H9 (cell line): ENCODE results near the gene HELT. TPM values are rescaled to one million over a fixed set of nuclear protein-coding genes. Genes with fewer than 3 reads are reported as not detected.
"Not testable (repeated sequence)": the region's sequence is repeated elsewhere in the genome, so short reads cannot be mapped to it uniquely, and the experiment has no call there.

Experiments
- DNase-seq: peaks from one replicate; pipeline ENCODE4 v3.0.0-alpha.2; 2017
- H2AFZ ChIP-seq: one replicate; pipeline ENCODE4 v1.6.1; 2013; ENCODE audit warnings: mild to moderate bottlenecking, low read length, control low read depth, moderate library complexity
- H2AK5ac ChIP-seq: 2 replicates; pipeline ENCODE4 v1.6.1; 2013; ENCODE audit warnings: low read length, control low read depth, mixed read lengths; ENCODE audit not compliant: insufficient read length
- H2BK120ac ChIP-seq: one replicate; pipeline ENCODE4 v1.6.1; 2013; ENCODE audit warnings: low read depth, mild to moderate bottlenecking, low read length, control low read depth, inconsistent platforms; ENCODE audit not compliant: poor library complexity, severe bottlenecking
- H2BK12ac ChIP-seq: 2 replicates; pipeline ENCODE4 v1.6.1; 2013; ENCODE audit warnings: low read length, control low read depth, mixed read lengths, low read depth; ENCODE audit not compliant: insufficient read length
- H2BK15ac ChIP-seq: 2 replicates; pipeline ENCODE4 v1.6.1; 2013; ENCODE audit warnings: low read depth, low read length, control low read depth
- H2BK20ac ChIP-seq: one replicate; pipeline ENCODE4 v1.6.1; 2013; ENCODE audit warnings: low read depth, mild to moderate bottlenecking, low read length, control low read depth, inconsistent platforms; ENCODE audit not compliant: poor library complexity, severe bottlenecking
- H2BK5ac ChIP-seq: 2 replicates; pipeline ENCODE4 v1.6.1; 2013; ENCODE audit warnings: low read length, control low read depth, mixed read lengths; ENCODE audit not compliant: insufficient read length
- H3K14ac ChIP-seq: 2 replicates; pipeline ENCODE4 v1.6.1; 2013; ENCODE audit warnings: low read length, control low read depth; ENCODE audit not compliant: insufficient read depth
- H3K18ac ChIP-seq: 2 replicates; pipeline ENCODE4 v1.6.1; 2013; ENCODE audit warnings: low read depth, mild to moderate bottlenecking, mixed read lengths, low read length, control low read depth; ENCODE audit not compliant: insufficient read length
- H3K23ac ChIP-seq: 2 replicates; pipeline ENCODE4 v1.6.1; 2013; ENCODE audit warnings: low read length, control low read depth, mixed read lengths, low read depth; ENCODE audit not compliant: insufficient read length
- H3K23me2 ChIP-seq: 2 replicates; pipeline ENCODE4 v1.6.1; 2013; ENCODE audit warnings: low read depth, mild to moderate bottlenecking, mixed read lengths, low read length, control low read depth; ENCODE audit not compliant: insufficient read length, poor library complexity, severe bottlenecking
- H3K27ac ChIP-seq: 2 replicates; pipeline ENCODE4 v1.5.1; 2013; ENCODE audit warnings: low read length, control low read depth, mixed read lengths, low read depth; ENCODE audit not compliant: insufficient read length
- H3K27me3 ChIP-seq: 2 replicates; pipeline ENCODE4 v1.6.1; 2013; ENCODE audit warnings: low read length, control low read depth, inconsistent platforms; ENCODE audit not compliant: insufficient read depth
- H3K4ac ChIP-seq: 2 replicates; pipeline ENCODE4 v1.6.1; 2013; ENCODE audit warnings: low read depth, mild to moderate bottlenecking, control low read depth, inconsistent platforms, low read length, moderate library complexity
- H3K4me1 ChIP-seq: 2 replicates; pipeline ENCODE4 v1.6.1; 2013; ENCODE audit warnings: low read length, control low read depth, inconsistent platforms; ENCODE audit not compliant: insufficient read depth
- H3K4me2 ChIP-seq: 2 replicates; pipeline ENCODE4 v1.6.1; 2013; ENCODE audit warnings: low read length, control low read depth, mixed read lengths; ENCODE audit not compliant: insufficient read length, insufficient read depth
- H3K56ac ChIP-seq: 2 replicates; pipeline ENCODE4 v1.6.1; 2013; ENCODE audit warnings: low read depth, mild to moderate bottlenecking, mixed read lengths, low read length, control low read depth; ENCODE audit not compliant: insufficient read length
- H3K79me1 ChIP-seq: 2 replicates; pipeline ENCODE4 v1.6.1; 2013; ENCODE audit warnings: low read depth, mild to moderate bottlenecking, moderate library complexity, low read length, control low read depth, inconsistent platforms; ENCODE audit not compliant: insufficient read depth, poor library complexity, severe bottlenecking
- H3K79me2 ChIP-seq: 2 replicates; pipeline ENCODE4 v1.6.1; 2013; ENCODE audit warnings: low read length, control low read depth, inconsistent platforms; ENCODE audit not compliant: insufficient read depth
- H3K9ac ChIP-seq: 2 replicates; pipeline ENCODE4 v1.6.1; 2013; ENCODE audit warnings: low read length, control low read depth, mixed read lengths; ENCODE audit not compliant: insufficient read length; ENCODE audit errors: extremely low read depth
- H3K9me3 ChIP-seq: one replicate; pipeline ENCODE4 v1.6.1; 2013; ENCODE audit warnings: low read depth, low read length, inconsistent platforms; ENCODE audit not compliant: control insufficient read depth
- H3T11ph ChIP-seq: one replicate; pipeline ENCODE4 v1.6.1; 2013; ENCODE audit warnings: mild to moderate bottlenecking, low read length, control low read depth, inconsistent platforms
- H4K20me1 ChIP-seq: one replicate; pipeline ENCODE4 v1.6.1; 2013; ENCODE audit not compliant: control insufficient read depth, insufficient read length, insufficient read depth
- H4K5ac ChIP-seq: 2 replicates; pipeline ENCODE4 v1.6.1; 2013; ENCODE audit warnings: low read depth, mild to moderate bottlenecking, mixed read lengths, low read length, control low read depth; ENCODE audit not compliant: insufficient read length
- H4K8ac ChIP-seq: replicated peaks from 2 replicates; pipeline ENCODE4 v1.6.1; 2013; ENCODE audit warnings: low read length, control low read depth, mixed read lengths, low read depth; ENCODE audit not compliant: insufficient read length
- H4K91ac ChIP-seq: 2 replicates; pipeline ENCODE4 v1.6.1; 2013; ENCODE audit warnings: low read depth, mild to moderate bottlenecking, moderate library complexity, mixed read lengths, low read length, control low read depth; ENCODE audit not compliant: insufficient read length
- H3K27ac Mint-ChIP-seq, 3 experiments: 2 replicates in 2 of 3; 3 replicates in 1 of 3; pipeline ENCODE4 v1.8.0; 2020 to 2021; ENCODE audit warnings: mixed read lengths in 3 of 3, mild to moderate bottlenecking in 1 of 3, moderate library complexity in 1 of 3
- H3K27me3 Mint-ChIP-seq: 2 replicates; pipeline ENCODE4 v1.8.0; 2021; ENCODE audit warnings: low read depth, mild to moderate bottlenecking, moderate library complexity, mixed read lengths
- H3K36me3 Mint-ChIP-seq, 3 experiments: 2 replicates in 2 of 3; 3 replicates in 1 of 3; pipeline ENCODE4 v1.8.0; 2020 to 2021; ENCODE audit warnings: low read depth in 3 of 3, mixed read lengths in 3 of 3; ENCODE audit not compliant: insufficient read depth in 1 of 3
- H3K4me1 Mint-ChIP-seq, 2 experiments: 2 replicates each; pipeline ENCODE4 v1.8.0; 2020; ENCODE audit warnings: mixed read lengths in 2 of 2
- H3K4me3 Mint-ChIP-seq, 2 experiments: 2 replicates in 1 of 2; 3 replicates in 1 of 2; pipeline ENCODE4 v1.8.0; 2020 to 2021; ENCODE audit warnings: mild to moderate bottlenecking in 2 of 2, mixed read lengths in 2 of 2, moderate library complexity in 1 of 2
- H3K9me3 Mint-ChIP-seq, 2 experiments: 2 replicates in 1 of 2; 3 replicates in 1 of 2; pipeline ENCODE4 v1.8.0; 2020; ENCODE audit warnings: mild to moderate bottlenecking in 2 of 2, mixed read lengths in 2 of 2, moderate library complexity in 1 of 2
- WGBS: extraction: QIAGEN DNeasy Blood & Tissue Kit; methylation state at CpG from one replicate; pipeline ENCODE4 v1.1.7; 2013; ENCODE audit warnings: missing lambda C conversion rate, low lambda C conversion rate, mixed read lengths; ENCODE audit not compliant: insufficient read length; ENCODE audit errors: extremely low coverage; 5-methylcytosine and 5-hydroxymethylcytosine counted together
- total RNA-seq: library from RNA; stranded (reverse); gene quantifications from 2 replicates; pipeline ENCODE4 v1.2.1, GENCODE V29; 2021
- TF ChIP-seq, protein P1 (sequence below): fragments of 200-600 bp; sonication (generic); conservative IDR thresholded peaks from 3 replicates; pipeline ENCODE4 v1.8.0; 2021; ENCODE audit warnings: antibody characterized with exemption, mild to moderate bottlenecking

HELT gene
- total RNA-seq, 1 experiment from 2014 or later = not detected

DNA sequence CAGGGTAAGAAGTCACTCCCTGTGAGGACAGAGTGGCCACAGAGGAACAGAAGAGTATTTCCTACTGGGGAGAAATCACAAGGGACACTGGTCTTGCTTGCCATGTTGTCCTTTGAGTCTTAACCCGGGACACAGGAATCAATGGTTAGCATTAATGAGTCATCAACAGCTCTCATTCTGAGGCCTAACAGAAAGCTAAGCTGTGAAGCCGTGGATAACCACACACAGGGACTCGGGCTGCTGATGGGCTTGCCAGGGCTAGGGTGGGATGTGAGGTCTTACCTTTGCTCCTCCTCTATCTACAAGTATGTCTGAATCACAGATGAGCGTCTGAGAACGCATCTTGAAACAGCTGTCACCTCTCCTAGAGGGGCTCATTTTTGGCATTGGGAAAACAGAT lies 22.2 kb downstream of the HELT start:
- peaks cover 11 to 19% of the 10 kb centered on the region in 2 experiments for H3K4me1 Mint-ChIP-seq
- H2AK5ac ChIP-seq = no peak overlapping the region
- no peak overlapping the region for H2BK20ac ChIP-seq
- H3K36me3 Mint-ChIP-seq = peaks cover 18 to 35% (median 27%) of the 10 kb centered on the region in 3 experiments
- H2BK12ac ChIP-seq = no peak overlapping the region
- peaks cover 30 to 36% of the 10 kb centered on the region in 2 experiments for H3K9me3 Mint-ChIP-seq
- H3K27me3 Mint-ChIP-seq = peaks cover 3% of the 10 kb centered on the region; the same call in 1 of the 2 replicates
- H4K5ac ChIP-seq = no peak overlapping the region
- H4K8ac ChIP-seq = no peak overlapping the region
- no peaks in the 10 kb centered on the region for H3K79me2 ChIP-seq
- WGBS = no CpG with 5 or more reads among the region's 5 CpGs
- no peak overlapping the region for H2BK120ac ChIP-seq
- no peaks in the 10 kb centered on the region for H4K20me1 ChIP-seq
- no peak overlapping the region for H4K91ac ChIP-seq
- H3K27ac Mint-ChIP-seq = no peak overlapping the region
- H3K4ac ChIP-seq = no peak overlapping the region
- H2BK5ac ChIP-seq = no peak overlapping the region
- H3K23me2 ChIP-seq = no peaks in the 10 kb centered on the region
- H3K9me3 ChIP-seq = peaks cover 9% of the 10 kb centered on the region
- H3K14ac ChIP-seq = no peak overlapping the region
- H3K27ac ChIP-seq = no peak overlapping the region
- H3K4me1 ChIP-seq = no peaks in the 10 kb centered on the region
- H3T11ph ChIP-seq = no peak overlapping the region
- H3K4me3 Mint-ChIP-seq = no peak overlapping the region
- no peaks in the 10 kb centered on the region; the same call in 1 of the 2 replicates for H3K27me3 ChIP-seq
- no peak overlapping the region for H3K56ac ChIP-seq
- H3K23ac ChIP-seq = no peak overlapping the region
- no peak overlapping the region for H3K9ac ChIP-seq
- TF ChIP-seq, protein P1, sequence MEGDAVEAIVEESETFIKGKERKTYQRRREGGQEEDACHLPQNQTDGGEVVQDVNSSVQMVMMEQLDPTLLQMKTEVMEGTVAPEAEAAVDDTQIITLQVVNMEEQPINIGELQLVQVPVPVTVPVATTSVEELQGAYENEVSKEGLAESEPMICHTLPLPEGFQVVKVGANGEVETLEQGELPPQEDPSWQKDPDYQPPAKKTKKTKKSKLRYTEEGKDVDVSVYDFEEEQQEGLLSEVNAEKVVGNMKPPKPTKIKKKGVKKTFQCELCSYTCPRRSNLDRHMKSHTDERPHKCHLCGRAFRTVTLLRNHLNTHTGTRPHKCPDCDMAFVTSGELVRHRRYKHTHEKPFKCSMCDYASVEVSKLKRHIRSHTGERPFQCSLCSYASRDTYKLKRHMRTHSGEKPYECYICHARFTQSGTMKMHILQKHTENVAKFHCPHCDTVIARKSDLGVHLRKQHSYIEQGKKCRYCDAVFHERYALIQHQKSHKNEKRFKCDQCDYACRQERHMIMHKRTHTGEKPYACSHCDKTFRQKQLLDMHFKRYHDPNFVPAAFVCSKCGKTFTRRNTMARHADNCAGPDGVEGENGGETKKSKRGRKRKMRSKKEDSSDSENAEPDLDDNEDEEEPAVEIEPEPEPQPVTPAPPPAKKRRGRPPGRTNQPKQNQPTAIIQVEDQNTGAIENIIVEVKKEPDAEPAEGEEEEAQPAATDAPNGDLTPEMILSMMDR = no peak
- no peak overlapping the region for H2AFZ ChIP-seq
- H2BK15ac ChIP-seq = no peak overlapping the region
- no peaks in the 10 kb centered on the region for H3K79me1 ChIP-seq
- H3K4me2 ChIP-seq = no peak overlapping the region
- no peak for DNase-seq
- H3K18ac ChIP-seq = no peak overlapping the region

DNA sequence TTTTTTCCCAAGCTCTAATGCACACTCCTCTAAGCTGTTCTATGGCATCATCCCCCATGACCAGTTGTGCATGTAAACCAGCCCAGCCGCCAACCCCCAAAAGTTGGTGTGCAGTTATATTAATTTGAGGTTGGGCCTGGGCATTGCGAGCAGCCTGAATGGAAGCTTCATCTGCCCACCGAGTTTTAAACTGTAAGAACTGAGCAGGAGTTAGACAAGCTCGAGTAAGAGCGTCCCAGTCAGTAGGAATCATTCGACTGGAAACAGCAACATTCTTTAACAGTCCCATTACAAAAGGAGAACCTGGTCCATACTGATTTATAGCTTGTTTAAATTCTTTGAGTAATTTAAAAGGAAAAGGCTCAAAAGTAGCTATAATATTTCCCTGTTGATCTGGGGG lies 32.0 kb downstream of the HELT start:
- H2BK120ac ChIP-seq, H3K27ac Mint-ChIP-seq, H3K4me1 ChIP-seq, H3K27me3 ChIP-seq, H3K4ac ChIP-seq, H2AFZ ChIP-seq, H3K79me1 ChIP-seq, H2BK15ac ChIP-seq, H3T11ph ChIP-seq, H3K14ac ChIP-seq, H3K56ac ChIP-seq, H3K9ac ChIP-seq, H3K4me2 ChIP-seq, H4K20me1 ChIP-seq, H2BK20ac ChIP-seq, H3K18ac ChIP-seq, H2AK5ac ChIP-seq, DNase-seq, H3K4me3 Mint-ChIP-seq, H4K91ac ChIP-seq, H3K23me2 ChIP-seq, H3K27me3 Mint-ChIP-seq, H3K27ac ChIP-seq, H3K79me2 ChIP-seq, H4K8ac ChIP-seq, H2BK5ac ChIP-seq, H2BK12ac ChIP-seq, H4K5ac ChIP-seq, H3K23ac ChIP-seq: not testable (repeated sequence)
- peaks cover 17% of the 10 kb centered on the region for H3K9me3 ChIP-seq
- WGBS = no CpG with 5 or more reads among the region's 6 CpGs
- Mint-ChIP-seq H3K9me3 (peaks cover 43 to 49% of the 10 kb centered on the region in 2 experiments), H3K4me1 (peaks cover 30 to 32% of the 10 kb centered on the region in 2 experiments), H3K36me3 (peaks cover 28 to 50% (median 36%) of the 10 kb centered on the region in 3 experiments)
